ENCODE results near the gene TTC14. TPM values are rescaled to one million over a fixed set of nuclear protein-coding genes. Genes with fewer than 3 reads are reported as not detected.
"Not testable (repeated sequence)": the region's sequence is repeated elsewhere in the genome, so short reads cannot be mapped to it uniquely, and the experiment has no call there.

The TTC14 gene
- total RNA-seq, 1 experiment from 2014 or later = 31.5 TPM

DNA sequence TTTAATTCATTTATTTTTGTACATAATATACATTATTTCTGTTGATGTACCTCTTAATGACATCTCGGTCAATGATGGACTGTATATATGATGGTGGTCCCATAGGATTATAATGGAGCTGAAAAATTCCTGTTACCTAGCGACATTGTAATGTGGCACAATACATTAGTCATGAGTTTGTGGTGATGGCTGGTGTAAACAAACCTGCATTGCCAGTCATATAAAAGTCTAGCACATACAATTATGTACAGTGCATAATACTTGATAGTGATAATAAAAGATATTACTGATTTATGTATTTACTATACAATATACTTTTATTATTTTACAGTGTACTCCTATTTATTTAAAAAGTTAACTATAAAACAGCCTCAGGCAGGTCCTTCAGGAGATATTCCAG lies 15.1 kb downstream of the TTC14 start:
- Histone ChIP-seq H3K79me2 (ENCODE audit: insufficient read depth, low read length) (no peaks in the 10 kb centered on the region), H3K4me1 (ENCODE audit: control insufficient read depth in 1 of 2, insufficient read depth in 2 of 2, low read length in 2 of 2) (no peaks in the 10 kb centered on the region), H3K9me3 (ENCODE audit: control insufficient read depth in 1 of 2, insufficient read depth in 1 of 2, low read depth in 1 of 2, low read length in 2 of 2) (no peaks in the 10 kb centered on the region), H3K9me2 (ENCODE audit: insufficient read depth) (no peaks in the 10 kb centered on the region), H3K36me3 (ENCODE audit: control insufficient read depth in 1 of 2, insufficient read depth in 2 of 2, low read length in 2 of 2) (peaks cover under 1 to 9% of the 10 kb centered on the region in 2 experiments; a peak in 2 of 4 replicates), H2AFZ (ENCODE audit: low read depth, low read length, poor library complexity, severe bottlenecking) (no peak overlapping the region), H3K9ac (ENCODE audit: low read length) (no peak overlapping the region), H3K4me2 (ENCODE audit: low read length) (no peak overlapping the region), H3K27ac (ENCODE audit: low read depth, low read length) (no peak overlapping the region), H4K20me1 (ENCODE audit: insufficient read depth) (no peaks in the 10 kb centered on the region), H3K27me3 (ENCODE audit: insufficient read depth, low read length) (no peaks in the 10 kb centered on the region), H3K4me3 (replicated peaks in 1 of 2; ENCODE audit: low read depth in 1 of 2, low read length in 2 of 2) (no peak overlapping the region)
- ChIA-PET RAD21 (ENCODE audit: low non-redundant PET in 1 of 2, low total read pairs in 2 of 2, uncharacterized antibody in 2 of 2, unreplicated experiment in 2 of 2) (no interaction called here), CTCF (no interaction called here), POLR2A (no interaction called here)
- intact Hi-C loops (cut with micrococcal nuclease) = no loop called here
- no TSS peak for BruUV-seq (replicated peaks)
- TF ChIP-seq ZNF274 (IDR thresholded peaks at IDR 0.05; ENCODE audit: low read depth, low read length) = no peak
- no peak for TF ChIP-seq CBX3 (IDR thresholded peaks at IDR 0.05; ENCODE audit: low read depth)
- TF ChIP-seq, protein P1, sequence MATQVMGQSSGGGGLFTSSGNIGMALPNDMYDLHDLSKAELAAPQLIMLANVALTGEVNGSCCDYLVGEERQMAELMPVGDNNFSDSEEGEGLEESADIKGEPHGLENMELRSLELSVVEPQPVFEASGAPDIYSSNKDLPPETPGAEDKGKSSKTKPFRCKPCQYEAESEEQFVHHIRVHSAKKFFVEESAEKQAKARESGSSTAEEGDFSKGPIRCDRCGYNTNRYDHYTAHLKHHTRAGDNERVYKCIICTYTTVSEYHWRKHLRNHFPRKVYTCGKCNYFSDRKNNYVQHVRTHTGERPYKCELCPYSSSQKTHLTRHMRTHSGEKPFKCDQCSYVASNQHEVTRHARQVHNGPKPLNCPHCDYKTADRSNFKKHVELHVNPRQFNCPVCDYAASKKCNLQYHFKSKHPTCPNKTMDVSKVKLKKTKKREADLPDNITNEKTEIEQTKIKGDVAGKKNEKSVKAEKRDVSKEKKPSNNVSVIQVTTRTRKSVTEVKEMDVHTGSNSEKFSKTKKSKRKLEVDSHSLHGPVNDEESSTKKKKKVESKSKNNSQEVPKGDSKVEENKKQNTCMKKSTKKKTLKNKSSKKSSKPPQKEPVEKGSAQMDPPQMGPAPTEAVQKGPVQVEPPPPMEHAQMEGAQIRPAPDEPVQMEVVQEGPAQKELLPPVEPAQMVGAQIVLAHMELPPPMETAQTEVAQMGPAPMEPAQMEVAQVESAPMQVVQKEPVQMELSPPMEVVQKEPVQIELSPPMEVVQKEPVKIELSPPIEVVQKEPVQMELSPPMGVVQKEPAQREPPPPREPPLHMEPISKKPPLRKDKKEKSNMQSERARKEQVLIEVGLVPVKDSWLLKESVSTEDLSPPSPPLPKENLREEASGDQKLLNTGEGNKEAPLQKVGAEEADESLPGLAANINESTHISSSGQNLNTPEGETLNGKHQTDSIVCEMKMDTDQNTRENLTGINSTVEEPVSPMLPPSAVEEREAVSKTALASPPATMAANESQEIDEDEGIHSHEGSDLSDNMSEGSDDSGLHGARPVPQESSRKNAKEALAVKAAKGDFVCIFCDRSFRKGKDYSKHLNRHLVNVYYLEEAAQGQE (IDR thresholded peaks at IDR 0.05; ENCODE audit: low read depth) = no peak
- TF ChIP-seq SIN3A (IDR thresholded peaks at IDR 0.05; ENCODE audit: low read depth) = no peak
- TF ChIP-seq POLR2A (IDR thresholded peaks at IDR 0.05; ENCODE audit: borderline replicate concordance, extremely low read depth, insufficient read depth, insufficient read length) = no peak
- no peak for TF ChIP-seq FOSL1 (IDR thresholded peaks at IDR 0.05; ENCODE audit: low read depth)
- no peak for TF ChIP-seq MAX (IDR thresholded peaks at IDR 0.05)
- no peak for ATAC-seq
- DNase-seq (ENCODE audit: low read depth, low spot score) = no peak

DNA sequence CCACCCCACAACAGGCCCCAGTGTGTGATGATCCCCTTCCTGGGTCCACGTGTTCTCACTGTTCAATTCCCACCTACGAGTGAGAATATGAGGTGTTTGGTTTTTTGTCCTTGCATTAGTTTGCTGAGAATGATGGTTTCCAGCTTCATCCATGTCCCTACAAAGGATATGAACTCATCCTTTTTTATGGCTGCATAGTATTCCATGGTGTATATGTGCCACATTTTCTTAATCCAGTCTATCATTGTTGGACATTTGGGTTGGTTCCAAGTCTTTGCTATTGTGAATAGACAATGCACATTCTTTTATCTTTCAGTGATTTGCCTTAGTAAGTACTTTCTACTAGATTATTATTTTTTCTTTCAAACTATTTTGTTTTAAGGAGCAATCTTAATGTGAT lies 16.6 kb downstream of the TTC14 start:
- intact Hi-C loops (cut with micrococcal nuclease); H3K79me2 ChIP-seq (ENCODE audit: insufficient read depth, low read length); H3K36me3 ChIP-seq (ENCODE audit: control insufficient read depth in 1 of 2, insufficient read depth in 2 of 2, low read length in 2 of 2); POLR2A ChIA-PET; H3K27ac ChIP-seq (ENCODE audit: low read depth, low read length); H4K20me1 ChIP-seq (ENCODE audit: insufficient read depth); H3K9ac ChIP-seq (ENCODE audit: low read length); DNase-seq (ENCODE audit: low read depth, low spot score); ATAC-seq; BruUV-seq (replicated peaks); H3K4me1 ChIP-seq (ENCODE audit: control insufficient read depth in 1 of 2, insufficient read depth in 2 of 2, low read length in 2 of 2); RAD21 ChIA-PET (ENCODE audit: low non-redundant PET in 1 of 2, low total read pairs in 2 of 2, uncharacterized antibody in 2 of 2, unreplicated experiment in 2 of 2); H3K4me3 ChIP-seq (replicated peaks in 1 of 2; ENCODE audit: low read depth in 1 of 2, low read length in 2 of 2); CTCF ChIA-PET; H3K9me3 ChIP-seq (ENCODE audit: control insufficient read depth in 1 of 2, insufficient read depth in 1 of 2, low read depth in 1 of 2, low read length in 2 of 2); H3K9me2 ChIP-seq (ENCODE audit: insufficient read depth); H2AFZ ChIP-seq (ENCODE audit: low read depth, low read length, poor library complexity, severe bottlenecking); H3K4me2 ChIP-seq (ENCODE audit: low read length); H3K27me3 ChIP-seq (ENCODE audit: insufficient read depth, low read length): not testable (repeated sequence)
